ENCODE results near the gene CSF3.

CSF3 gene

GRCh38 chr17:40015005-40015997 is at the start of gene CSF3:
Gene CSF3 (plus strand): TSS chr17:40015440. CDS start chr17:40015475, 35 bp downstream.
- no peak for DNase-seq (ENCODE audit: low spot score)

- DNase-seq (ENCODE audit: low spot score), result no peak
These were observed 48.5 kb upstream of the CSF3 start for GRCh38 chr17:39966771-39967170.

GRCh38 chr17:39968761-39969160 is 46.5 kb upstream of the CSF3 start:
- no peak for DNase-seq (ENCODE audit: low spot score)

GRCh38 chr17:39969375-39969774 is 45.9 kb upstream of the CSF3 start:
- no peak for DNase-seq (ENCODE audit: low spot score)

GRCh38 chr17:39970157-39970692 is 45.0 kb upstream of the CSF3 start:
- no peak for DNase-seq (ENCODE audit: low spot score)

- no peak for DNase-seq (ENCODE audit: low spot score)
These were observed 44.1 kb upstream of the CSF3 start for GRCh38 chr17:39971076-39971603.

- DNase-seq (ENCODE audit: low spot score), result no peak
These were observed 43.0 kb upstream of the CSF3 start for GRCh38 chr17:39972271-39972670.

- no peak for DNase-seq (ENCODE audit: low spot score)
These were observed 41.7 kb upstream of the CSF3 start for GRCh38 chr17:39973496-39973895.

GRCh38 chr17:39974433-39974832 is 40.8 kb upstream of the CSF3 start:
- no peak for DNase-seq (ENCODE audit: low spot score)

GRCh38 chr17:39975801-39976200 is 39.4 kb upstream of the CSF3 start:
- DNase-seq (ENCODE audit: low spot score), result no peak

GRCh38 chr17:39979016-39979670 is 36.1 kb upstream of the CSF3 start:
- no peak for DNase-seq (ENCODE audit: low spot score)

GRCh38 chr17:39979893-39980350 is 35.3 kb upstream of the CSF3 start:
- DNase-seq (ENCODE audit: low spot score), result no peak

GRCh38 chr17:39980351-39981206 is 34.7 kb upstream of the CSF3 start, which contains the start of gene PSMD3:
Gene PSMD3 (plus strand): TSS chr17:39980807. CDS start chr17:39980971, 164 bp downstream.
- peak; percentile 98 for DNase-seq (ENCODE audit: low spot score)

- DNase-seq (ENCODE audit: low spot score), result no peak
These were observed 34.0 kb upstream of the CSF3 start for GRCh38 chr17:39981207-39981741.

- no peak for DNase-seq (ENCODE audit: low spot score)
These were observed 33.4 kb upstream of the CSF3 start for GRCh38 chr17:39981766-39982375.

- DNase-seq (ENCODE audit: low spot score), result no peak
These were observed 26.9 kb upstream of the CSF3 start for GRCh38 chr17:39988206-39988810.

- DNase-seq (ENCODE audit: low spot score), result no peak
These were observed 20.8 kb upstream of the CSF3 start for GRCh38 chr17:39994448-39994847.

- DNase-seq (ENCODE audit: low spot score), result no peak
These were observed 19.8 kb upstream of the CSF3 start for GRCh38 chr17:39995438-39995837.

- no peak for DNase-seq (ENCODE audit: low spot score)
These were observed 19.1 kb upstream of the CSF3 start for GRCh38 chr17:39996162-39996561.

- no peak for DNase-seq (ENCODE audit: low spot score)
These were observed 18.4 kb upstream of the CSF3 start for GRCh38 chr17:39996800-39997199.

All from left forelimb (tissue), 1 donor.